ENCODE data around the gene KAT6B. TPM values are rescaled to one million over a fixed set of nuclear protein-coding genes. Genes with fewer than 3 reads are reported as not detected.

Gene KAT6B
- total RNA-seq, 1 donor from 2014 or later: 24.6 TPM

- no peak overlapping the region for H3K27ac Mint-ChIP-seq
- H3K36me3 Mint-ChIP-seq (ENCODE audit: low read depth): peaks cover 24% of the 10 kb centered on the region
- no peaks in the 10 kb centered on the region for H3K9me3 Mint-ChIP-seq
- intact Hi-C loops (cut with micrococcal nuclease): no loop called here
- peaks cover 45% of the 10 kb centered on the region for H3K4me1 Mint-ChIP-seq (ENCODE audit: low read depth)
- no peak for DNase-seq (ENCODE audit: low spot score)
- peaks cover 2% of the 10 kb centered on the region for H3K27me3 Mint-ChIP-seq (ENCODE audit: insufficient read depth)
- no peak overlapping the region for H3K4me3 Mint-ChIP-seq
These were observed 141.7 kb downstream of the KAT6B start for GRCh38 chr10:74967911-74968666.

GRCh38 chr10:74968667-74969061 lies 142.3 kb downstream of the KAT6B start:
- H3K27me3 Mint-ChIP-seq (ENCODE audit: insufficient read depth): no peaks in the 10 kb centered on the region
- intact Hi-C loops (cut with micrococcal nuclease): no loop called here
- DNase-seq (ENCODE audit: low spot score): no peak
- no peaks in the 10 kb centered on the region for H3K9me3 Mint-ChIP-seq
- H3K4me1 Mint-ChIP-seq (ENCODE audit: low read depth): peaks cover 39% of the 10 kb centered on the region
- no peak overlapping the region for H3K27ac Mint-ChIP-seq
- peaks cover 25% of the 10 kb centered on the region for H3K36me3 Mint-ChIP-seq (ENCODE audit: low read depth)
- H3K4me3 Mint-ChIP-seq: no peak overlapping the region

GRCh38 chr10:74969093-74969492 lies 142.7 kb downstream of the KAT6B start:
- intact Hi-C loops (cut with micrococcal nuclease): no loop called here
- H3K27ac Mint-ChIP-seq: no peak overlapping the region
- no peak overlapping the region for H3K4me3 Mint-ChIP-seq
- H3K27me3 Mint-ChIP-seq (ENCODE audit: insufficient read depth): no peaks in the 10 kb centered on the region
- no peaks in the 10 kb centered on the region for H3K9me3 Mint-ChIP-seq
- DNase-seq (ENCODE audit: low spot score): no peak
- H3K4me1 Mint-ChIP-seq (ENCODE audit: low read depth): peaks cover 36% of the 10 kb centered on the region
- H3K36me3 Mint-ChIP-seq (ENCODE audit: low read depth): peaks cover 24% of the 10 kb centered on the region

GRCh38 chr10:74969530-74969929 lies 143.1 kb downstream of the KAT6B start:
- H3K27me3 Mint-ChIP-seq (ENCODE audit: insufficient read depth): no peaks in the 10 kb centered on the region
- no peaks in the 10 kb centered on the region for H3K9me3 Mint-ChIP-seq
- H3K4me1 Mint-ChIP-seq (ENCODE audit: low read depth): peaks cover 33% of the 10 kb centered on the region
- no peak overlapping the region for H3K27ac Mint-ChIP-seq
- intact Hi-C loops (cut with micrococcal nuclease): no loop called here
- peaks cover 23% of the 10 kb centered on the region for H3K36me3 Mint-ChIP-seq (ENCODE audit: low read depth)
- no peak overlapping the region for H3K4me3 Mint-ChIP-seq
- no peak for DNase-seq (ENCODE audit: low spot score)

DNA sequence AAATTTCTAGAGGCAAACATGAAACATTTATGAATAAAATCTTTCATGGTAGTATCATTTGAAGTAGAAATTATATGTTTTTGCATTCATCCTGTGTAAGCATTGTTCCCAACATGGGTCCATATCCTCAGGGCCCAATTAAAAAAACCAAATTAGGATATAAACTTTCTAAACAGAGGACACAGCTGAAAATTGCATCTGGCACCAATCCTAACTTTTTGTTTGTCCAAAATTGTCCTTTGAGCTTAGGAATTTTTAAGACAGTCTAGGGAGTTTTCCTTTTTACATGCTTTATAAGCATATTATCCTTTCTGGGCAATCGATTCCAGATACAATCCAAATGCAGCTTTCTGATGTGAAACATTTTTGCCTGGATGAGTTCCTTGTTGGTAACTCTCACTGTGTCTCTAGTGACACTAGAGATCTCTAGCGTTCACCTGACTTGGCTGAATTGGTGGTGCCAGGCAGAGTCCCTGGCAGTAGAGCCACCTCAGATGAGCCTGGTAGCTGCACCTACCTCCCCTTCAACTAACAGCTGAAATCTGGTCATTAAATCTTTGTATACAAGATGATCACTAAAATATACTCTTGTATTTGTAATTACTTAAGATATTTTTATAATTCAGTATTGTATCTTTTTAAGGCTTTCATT lies 147.5 kb downstream of the KAT6B start:
- H3K27ac Mint-ChIP-seq: no peak overlapping the region
- no peak for DNase-seq (ENCODE audit: low spot score)
- H3K4me3 Mint-ChIP-seq: no peak overlapping the region
- peaks cover 37% of the 10 kb centered on the region for H3K36me3 Mint-ChIP-seq (ENCODE audit: low read depth)
- intact Hi-C loops (cut with micrococcal nuclease): no loop called here
- peaks cover 44% of the 10 kb centered on the region for H3K4me1 Mint-ChIP-seq (ENCODE audit: low read depth)
- no peaks in the 10 kb centered on the region for H3K27me3 Mint-ChIP-seq (ENCODE audit: insufficient read depth)
- H3K9me3 Mint-ChIP-seq: no peaks in the 10 kb centered on the region

DNA sequence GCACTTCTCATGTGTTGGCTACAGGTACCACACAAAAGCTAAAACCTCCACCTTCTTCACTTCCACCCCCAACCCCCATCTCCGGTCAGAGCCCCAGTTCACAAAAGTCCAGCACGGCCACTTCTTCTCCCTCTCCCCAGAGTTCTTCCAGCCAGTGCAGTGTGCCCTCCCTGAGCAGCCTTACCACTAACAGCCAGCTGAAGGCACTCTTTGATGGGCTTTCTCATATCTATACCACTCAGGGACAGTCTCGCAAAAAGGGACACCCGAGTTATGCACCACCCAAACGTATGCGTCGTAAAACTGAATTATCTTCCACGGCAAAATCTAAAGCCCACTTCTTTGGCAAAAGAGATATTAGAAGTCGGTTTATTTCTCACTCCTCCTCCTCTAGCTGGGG lies 149.4 kb downstream of the KAT6B start:
- no peaks in the 10 kb centered on the region for H3K27me3 Mint-ChIP-seq (ENCODE audit: insufficient read depth)
- H3K4me3 Mint-ChIP-seq: no peak overlapping the region
- no peak for DNase-seq (ENCODE audit: low spot score)
- intact Hi-C loops (cut with micrococcal nuclease): loop anchor here (2.0 to 5.0 kb wide), 4 partner anchors 37 to 918 kb away; no protein-coding TSS in a partner anchor
- H3K4me1 Mint-ChIP-seq (ENCODE audit: low read depth): peaks cover 35% of the 10 kb centered on the region
- H3K9me3 Mint-ChIP-seq: no peaks in the 10 kb centered on the region
- H3K27ac Mint-ChIP-seq: no peak overlapping the region
- peaks cover 35% of the 10 kb centered on the region for H3K36me3 Mint-ChIP-seq (ENCODE audit: low read depth)

DNA sequence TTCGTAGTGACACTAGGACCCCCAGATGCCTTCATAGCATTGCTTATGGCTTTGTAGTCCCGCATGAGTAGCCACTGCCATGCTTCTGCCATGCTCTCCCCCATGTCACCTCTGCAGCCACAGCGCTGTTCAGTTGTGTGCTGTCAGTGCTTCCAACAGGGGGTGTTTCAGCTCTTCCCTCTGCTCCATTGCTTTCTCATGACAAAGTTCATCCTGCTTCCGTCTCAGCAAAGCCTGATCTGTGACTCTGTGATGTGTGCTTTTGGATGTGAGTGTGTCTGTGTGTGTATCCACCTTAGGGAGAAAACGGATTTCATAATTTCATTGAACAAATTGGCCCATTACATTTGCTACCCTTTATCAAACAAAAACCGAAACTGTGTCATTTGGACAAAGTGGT lies 150.2 kb downstream of the KAT6B start:
- no peaks in the 10 kb centered on the region for H3K9me3 Mint-ChIP-seq
- H3K36me3 Mint-ChIP-seq (ENCODE audit: low read depth): peaks cover 35% of the 10 kb centered on the region
- intact Hi-C loops (cut with micrococcal nuclease): loop anchor here (2.0 to 5.0 kb wide), 4 partner anchors 36 to 919 kb away; no protein-coding TSS in a partner anchor
- no peak overlapping the region for H3K4me3 Mint-ChIP-seq
- no peaks in the 10 kb centered on the region for H3K27me3 Mint-ChIP-seq (ENCODE audit: insufficient read depth)
- no peak for DNase-seq (ENCODE audit: low spot score)
- H3K4me1 Mint-ChIP-seq (ENCODE audit: low read depth): peaks cover 39% of the 10 kb centered on the region
- no peak overlapping the region for H3K27ac Mint-ChIP-seq

DNA sequence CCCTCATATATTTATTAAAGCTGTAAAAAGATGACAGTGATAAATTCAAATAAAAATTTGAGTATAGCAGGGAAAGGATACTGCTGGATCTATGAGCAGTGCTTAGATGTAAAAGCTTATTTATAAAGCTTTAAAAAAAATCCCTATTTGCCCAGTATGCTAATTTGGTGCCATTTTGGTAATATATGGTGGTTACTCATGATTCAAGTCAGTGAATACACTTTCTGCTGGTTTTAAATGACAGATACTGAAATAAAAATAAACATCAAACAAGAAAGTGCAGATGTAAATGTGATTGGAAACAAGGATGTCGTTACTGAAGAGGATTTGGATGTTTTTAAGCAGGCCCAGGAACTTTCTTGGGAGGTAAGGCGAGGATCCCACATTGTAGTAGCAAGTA lies 150.7 kb downstream of the KAT6B start:
- intact Hi-C loops (cut with micrococcal nuclease): loop anchor here (2.0 to 5.0 kb wide), 4 partner anchors 35 to 920 kb away; no protein-coding TSS in a partner anchor
- Mint-ChIP-seq H3K4me3 (peak overlapping the region; percentile 49), H3K36me3 (ENCODE audit: low read depth) (peaks cover 36% of the 10 kb centered on the region)

GRCh38 chr10:74977913-74978847 lies 151.8 kb downstream of the KAT6B start:
- peak overlapping the region; percentile 75 for H3K27ac Mint-ChIP-seq
- intact Hi-C loops (cut with micrococcal nuclease): loop anchor here (1.0 to 5.0 kb wide), 9 partner anchors 34 to 921 kb away; partner anchors contain the start of gene KAT6B
- no peaks in the 10 kb centered on the region for H3K9me3 Mint-ChIP-seq
- peaks cover 41% of the 10 kb centered on the region for H3K36me3 Mint-ChIP-seq (ENCODE audit: low read depth)
- H3K27me3 Mint-ChIP-seq (ENCODE audit: insufficient read depth): no peaks in the 10 kb centered on the region
- peak overlapping the region; percentile 47 for H3K4me3 Mint-ChIP-seq
- peaks cover 55% of the 10 kb centered on the region for H3K4me1 Mint-ChIP-seq (ENCODE audit: low read depth)
- DNase-seq (ENCODE audit: low spot score): peak; percentile 68

More for the DNA sequence above, 150.7 kb downstream of the KAT6B start:
- no peak for DNase-seq (ENCODE audit: low spot score)
- peak overlapping the region; percentile 80 for H3K27ac Mint-ChIP-seq
- H3K4me1 Mint-ChIP-seq (ENCODE audit: low read depth): peaks cover 44% of the 10 kb centered on the region
- H3K9me3 Mint-ChIP-seq: no peaks in the 10 kb centered on the region
- H3K27me3 Mint-ChIP-seq (ENCODE audit: insufficient read depth): no peaks in the 10 kb centered on the region

GRCh38 chr10:74981831-74982633 lies 155.6 kb downstream of the KAT6B start:
- H3K36me3 Mint-ChIP-seq (ENCODE audit: low read depth): peaks cover 31% of the 10 kb centered on the region
- H3K27ac Mint-ChIP-seq: no peak overlapping the region

DNA sequence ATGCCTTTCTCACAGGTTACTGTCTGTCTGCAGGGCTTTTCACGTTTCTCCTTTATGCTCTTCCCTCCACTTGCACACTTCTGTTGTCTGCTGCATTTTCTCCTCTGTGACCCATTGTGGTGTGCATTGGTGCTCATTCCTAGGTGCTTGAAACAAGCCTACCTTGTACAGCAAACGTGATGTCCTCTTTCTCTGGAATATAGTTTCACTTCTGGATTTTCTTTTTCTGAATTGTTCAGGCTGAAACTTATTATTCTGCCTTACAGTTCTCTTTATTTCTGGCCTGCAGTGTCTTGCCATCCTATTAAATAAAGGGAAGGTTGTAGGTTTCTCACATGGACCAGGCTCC lies 156.2 kb downstream of the KAT6B start:
- Mint-ChIP-seq H3K9me3 (no peaks in the 10 kb centered on the region), H3K27me3 (ENCODE audit: insufficient read depth) (no peaks in the 10 kb centered on the region), H3K27ac (no peak overlapping the region), H3K4me1 (ENCODE audit: low read depth) (peaks cover 40% of the 10 kb centered on the region), H3K4me3 (no peak overlapping the region), H3K36me3 (ENCODE audit: low read depth) (peaks cover 29% of the 10 kb centered on the region)
- no peak for DNase-seq (ENCODE audit: low spot score)
- intact Hi-C loops (cut with micrococcal nuclease): no loop called here

More at GRCh38 chr10:74981831-74982633, 155.6 kb downstream of the KAT6B start:
- Mint-ChIP-seq H3K27me3 (ENCODE audit: insufficient read depth) (no peaks in the 10 kb centered on the region), H3K9me3 (no peaks in the 10 kb centered on the region), H3K4me1 (ENCODE audit: low read depth) (peaks cover 46% of the 10 kb centered on the region), H3K4me3 (no peak overlapping the region)
- DNase-seq (ENCODE audit: low spot score): no peak
- intact Hi-C loops (cut with micrococcal nuclease): no loop called here

- H3K27ac Mint-ChIP-seq: no peak overlapping the region
- no peaks in the 10 kb centered on the region for H3K9me3 Mint-ChIP-seq
- H3K4me3 Mint-ChIP-seq: no peak overlapping the region
- H3K27me3 Mint-ChIP-seq (ENCODE audit: insufficient read depth): no peaks in the 10 kb centered on the region
- no peak for DNase-seq (ENCODE audit: low spot score)
- peaks cover 38% of the 10 kb centered on the region for H3K4me1 Mint-ChIP-seq (ENCODE audit: low read depth)
- intact Hi-C loops (cut with micrococcal nuclease): no loop called here
- peaks cover 26% of the 10 kb centered on the region for H3K36me3 Mint-ChIP-seq (ENCODE audit: low read depth)
These were observed 157.0 kb downstream of the KAT6B start for GRCh38 chr10:74983383-74983782.

Measured in activated T-helper 1 cell treated with anti-CD3 and anti-CD28 coated beads, Interleukin-12 subunit alpha, Interleukin-12 subunit beta, Interleukin-2, Interleukin-4 antibody, amounts not matched to agents 30 ng/mL and 10 ng/mL and 1 ng/mL, durations not matched to agents 14 hours and 24 hours and 36 hours (primary cell).